HG03565 (cell line): ENCODE measurements around the gene RNF222.
"Not testable (repeated sequence)": the region's sequence is repeated elsewhere in the genome, so short reads cannot be mapped to it uniquely, and the experiment has no call there.

Source experiments
- ATAC-seq: cut with Tn5 transposase; IDR thresholded peaks from one replicate; pipeline ENCODE4 v1.9.1; 2021; ENCODE audit warnings: mild to moderate bottlenecking, moderate library complexity; ENCODE audit not compliant: unreplicated experiment

The RNF222 gene

DNA sequence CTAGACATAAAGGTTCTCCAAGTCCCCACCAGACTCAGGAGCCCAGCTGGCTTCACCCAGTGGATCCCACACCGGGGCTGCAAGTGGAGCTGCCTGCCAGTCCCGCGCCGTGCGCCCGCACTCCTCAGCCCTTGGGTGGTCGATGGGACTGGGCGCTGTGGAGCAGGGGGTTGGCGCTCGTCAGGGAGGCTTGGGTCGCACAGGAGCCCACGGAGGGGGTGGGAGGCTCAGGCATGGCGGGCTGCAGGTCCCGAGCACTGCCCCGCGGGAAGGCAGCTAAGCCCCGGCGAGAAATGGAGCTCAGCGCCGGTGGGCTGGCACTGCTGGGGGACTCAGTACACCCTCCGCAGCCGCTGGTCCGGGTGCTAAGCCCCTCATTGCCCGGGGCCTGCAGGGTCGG is 50.6 kb downstream of the RNF222 start:
- ATAC-seq: not testable (repeated sequence)

DNA sequence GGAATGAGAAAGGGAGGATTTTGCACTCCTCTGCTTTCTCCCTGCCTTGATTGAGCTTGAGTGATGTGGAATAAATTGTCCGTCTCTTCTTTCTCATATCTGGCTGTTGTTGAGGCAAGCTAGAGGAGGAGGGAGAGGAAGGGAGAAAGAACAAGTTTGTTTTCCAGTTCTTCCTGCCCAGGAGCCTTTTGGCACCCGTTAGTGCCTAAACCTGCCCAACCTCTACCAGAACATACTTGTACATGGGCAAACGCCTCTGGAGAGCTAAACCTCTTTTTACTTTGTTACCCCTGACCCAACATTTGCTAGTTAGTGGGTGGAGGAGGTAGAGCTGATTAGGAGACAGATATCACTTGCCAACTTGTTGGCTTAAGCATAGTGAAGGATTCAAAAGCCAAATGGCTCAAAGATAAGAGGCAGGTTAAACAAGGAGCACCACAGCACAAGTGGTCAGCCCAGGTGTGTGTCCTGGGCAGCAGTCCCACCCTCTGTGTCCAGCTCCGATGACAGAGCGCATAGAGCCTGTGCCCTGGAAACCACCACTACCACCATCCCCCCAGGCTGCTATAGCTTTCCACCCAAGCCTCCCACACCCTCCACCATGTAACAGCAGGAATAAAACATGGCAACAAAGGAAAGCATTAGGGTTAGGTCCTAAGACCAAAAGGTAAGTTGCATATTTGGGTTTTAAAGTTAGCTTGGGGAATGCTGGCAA is 51.5 kb downstream of the RNF222 start:
- no peak for ATAC-seq

DNA sequence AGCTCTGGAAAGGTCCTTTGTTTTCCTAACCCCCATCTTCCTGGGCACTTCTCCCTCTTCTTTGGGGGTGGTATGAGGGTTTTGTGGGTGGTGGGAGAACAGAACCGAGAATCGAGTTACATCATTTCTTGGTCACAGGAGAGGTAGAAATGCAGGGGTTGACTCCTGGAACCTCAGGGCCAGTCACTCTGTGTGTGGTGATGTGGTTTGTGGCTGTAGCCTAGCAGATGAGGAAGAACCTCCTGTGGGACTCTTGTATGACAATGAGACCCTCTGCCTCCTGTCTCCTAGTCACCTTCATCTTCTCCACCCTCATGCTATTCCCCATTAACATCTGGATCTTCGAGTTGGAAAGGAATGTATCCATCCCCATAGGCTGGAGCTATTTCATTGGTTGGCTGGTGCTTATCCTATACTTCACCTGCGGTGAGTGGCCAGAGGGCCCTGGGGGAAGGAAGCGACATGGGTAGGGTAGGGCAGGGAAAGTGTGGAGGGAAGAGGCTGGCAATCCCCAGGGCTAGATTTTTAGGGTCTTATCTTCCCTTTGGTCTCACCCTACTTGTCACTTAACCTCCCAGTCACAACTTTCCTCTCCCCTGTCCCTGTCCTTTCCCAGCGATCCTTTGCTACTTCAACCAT is 52.5 kb downstream of the RNF222 start:
- ATAC-seq: no peak

DNA sequence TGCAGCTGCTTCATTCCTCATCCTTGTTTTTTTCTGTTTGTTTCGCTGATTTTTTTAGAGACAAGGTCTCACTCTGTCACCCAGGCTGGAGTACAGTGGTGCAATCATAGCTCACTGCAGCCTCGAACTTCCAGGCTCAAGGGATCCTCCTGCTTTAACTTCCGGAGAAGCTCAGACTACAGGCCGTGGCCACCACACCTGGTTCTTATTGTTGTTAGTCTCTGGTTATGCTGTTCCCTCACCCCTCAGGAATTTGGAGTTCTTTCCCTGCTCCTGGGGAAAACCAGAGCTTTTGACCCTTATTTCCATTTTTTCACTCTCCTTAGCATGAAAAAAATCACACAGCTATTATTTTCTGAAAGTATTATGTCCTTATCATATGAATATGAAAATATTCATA is 56.2 kb downstream of the RNF222 start:
- ATAC-seq: no peak
